Measurements from ENCODE around the gene MARCHF10. TPM values are rescaled to one million over a fixed set of nuclear protein-coding genes. Genes with fewer than 3 reads are reported as not detected.

Gene MARCHF10
- total and polyA plus RNA-seq, 9 donors = 0.06 to 6.5 (median 0.46) TPM; not detected in 3

DNA sequence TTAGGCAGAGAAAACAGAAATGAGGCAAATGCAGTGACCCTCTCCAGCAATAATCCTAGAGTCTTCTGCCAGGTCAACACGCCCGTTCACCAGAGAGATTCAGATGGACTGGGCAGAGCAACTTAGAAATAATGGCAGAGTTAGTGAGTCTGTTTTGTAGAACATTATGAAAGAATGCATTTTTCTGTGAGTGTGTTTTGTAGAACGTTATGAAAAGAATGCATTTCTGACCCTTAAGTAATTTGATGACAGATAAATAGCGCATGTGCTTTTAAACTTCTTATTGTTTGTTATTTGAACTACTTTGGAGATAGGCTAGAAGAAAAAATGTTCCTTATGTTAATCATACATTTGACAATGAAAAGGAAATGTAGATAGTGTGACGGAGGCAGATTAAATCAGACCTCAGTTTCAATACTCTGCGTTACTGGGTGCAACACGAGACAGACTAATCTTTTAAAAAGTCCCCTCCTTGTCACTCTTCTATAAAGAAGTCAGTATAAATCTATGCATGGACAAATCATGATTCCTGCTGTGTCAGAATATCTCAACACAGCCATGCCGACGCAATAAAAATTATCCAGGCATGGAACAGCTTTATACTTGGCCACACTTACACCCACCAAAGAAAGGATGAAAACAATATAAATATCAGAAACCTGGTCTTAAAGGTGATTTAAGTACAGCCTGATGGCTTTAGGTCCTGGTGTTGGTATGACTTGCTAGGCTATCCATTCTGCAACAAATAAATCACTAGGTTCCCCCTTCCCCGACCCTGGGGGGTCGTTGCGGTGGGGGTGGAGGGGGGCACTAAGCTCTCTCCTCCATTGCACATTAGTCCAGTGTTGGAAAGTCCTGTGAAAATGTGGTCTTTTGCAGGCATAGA, 47.8 kb downstream of the MARCHF10 start:
- DNase-seq = no peak
- WGBS, 3 donors = 15 to 18% (median 15%) methylated on average over 12 of the region's 12 CpGs
- H3K36me3 ChIP-seq = no peaks in the 10 kb centered on the region
- no peaks in the 10 kb centered on the region for H3K27me3 ChIP-seq
- no peaks in the 10 kb centered on the region for H3K9me3 ChIP-seq
- H3K4me3 ChIP-seq = no peak overlapping the region
- peaks cover 3% of the 10 kb centered on the region for H3K4me1 ChIP-seq (ENCODE audit: insufficient read depth)
- TF ChIP-seq POLR2A (IDR thresholded peaks at IDR 0.05) (no peak), EP300 (IDR thresholded peaks at IDR 0.05) (no peak)
- TF ChIP-seq, protein P1, sequence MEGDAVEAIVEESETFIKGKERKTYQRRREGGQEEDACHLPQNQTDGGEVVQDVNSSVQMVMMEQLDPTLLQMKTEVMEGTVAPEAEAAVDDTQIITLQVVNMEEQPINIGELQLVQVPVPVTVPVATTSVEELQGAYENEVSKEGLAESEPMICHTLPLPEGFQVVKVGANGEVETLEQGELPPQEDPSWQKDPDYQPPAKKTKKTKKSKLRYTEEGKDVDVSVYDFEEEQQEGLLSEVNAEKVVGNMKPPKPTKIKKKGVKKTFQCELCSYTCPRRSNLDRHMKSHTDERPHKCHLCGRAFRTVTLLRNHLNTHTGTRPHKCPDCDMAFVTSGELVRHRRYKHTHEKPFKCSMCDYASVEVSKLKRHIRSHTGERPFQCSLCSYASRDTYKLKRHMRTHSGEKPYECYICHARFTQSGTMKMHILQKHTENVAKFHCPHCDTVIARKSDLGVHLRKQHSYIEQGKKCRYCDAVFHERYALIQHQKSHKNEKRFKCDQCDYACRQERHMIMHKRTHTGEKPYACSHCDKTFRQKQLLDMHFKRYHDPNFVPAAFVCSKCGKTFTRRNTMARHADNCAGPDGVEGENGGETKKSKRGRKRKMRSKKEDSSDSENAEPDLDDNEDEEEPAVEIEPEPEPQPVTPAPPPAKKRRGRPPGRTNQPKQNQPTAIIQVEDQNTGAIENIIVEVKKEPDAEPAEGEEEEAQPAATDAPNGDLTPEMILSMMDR (IDR thresholded peaks at IDR 0.05) = no peak
- H3K27ac ChIP-seq = no peak overlapping the region
- intact Hi-C loops (cut with DNase I) = no loop called here

DNA sequence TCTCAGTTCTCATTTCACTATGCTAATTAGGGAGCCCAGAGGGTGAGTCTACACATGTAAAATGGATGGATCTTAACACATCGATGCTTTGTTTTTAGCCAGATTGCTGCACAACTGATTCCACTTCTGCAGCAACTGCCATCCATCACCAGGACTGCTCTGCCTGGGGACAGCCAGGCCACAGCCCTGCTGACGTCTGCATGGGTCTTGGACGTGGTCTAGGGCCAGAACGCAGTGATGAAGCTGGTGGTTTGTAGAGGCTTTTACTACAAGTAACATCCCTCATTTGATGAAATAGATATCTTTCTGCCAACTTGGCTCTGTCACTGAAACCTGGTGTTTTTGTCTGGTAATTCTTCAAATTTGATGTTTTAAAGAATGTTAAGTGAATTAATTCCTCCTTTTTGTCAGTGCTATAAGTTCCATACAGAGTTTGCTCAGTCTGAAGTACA, 50.6 kb downstream of the MARCHF10 start:
- intact Hi-C loops (cut with DNase I) = no loop called here
- TF ChIP-seq EP300 (IDR thresholded peaks at IDR 0.05) (no peak), POLR2A (IDR thresholded peaks at IDR 0.05) (no peak)
- TF ChIP-seq, protein P1 (IDR thresholded peaks at IDR 0.05) = no peak
- WGBS, 3 donors = 62 to 80% (median 68%) methylated on average over 4 of the region's 4 CpGs
- Histone ChIP-seq H3K4me1 (ENCODE audit: insufficient read depth) (peaks cover 3% of the 10 kb centered on the region), H3K27me3 (no peaks in the 10 kb centered on the region), H3K36me3 (no peaks in the 10 kb centered on the region), H3K27ac (no peak overlapping the region), H3K9me3 (no peaks in the 10 kb centered on the region), H3K4me3 (no peak overlapping the region)
- no peak for DNase-seq

DNA sequence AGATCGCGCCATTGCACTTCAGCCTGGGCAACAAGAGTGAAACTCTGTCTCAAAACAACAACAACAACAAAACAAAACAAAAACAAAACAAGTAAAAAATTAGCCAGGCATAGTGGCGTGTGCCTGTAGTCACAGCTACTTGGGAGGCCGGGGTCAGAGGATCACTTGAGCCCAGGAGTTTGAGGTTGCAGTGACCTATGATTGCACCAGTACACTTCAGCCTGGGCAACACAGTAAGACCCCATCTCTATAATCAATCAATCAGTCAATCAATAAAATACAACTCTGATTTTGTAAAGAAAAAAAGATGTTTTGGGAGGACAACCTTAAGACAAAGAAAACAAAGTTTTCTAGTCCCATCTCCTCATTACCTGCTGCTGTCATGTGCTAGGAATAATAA, 51.9 kb downstream of the MARCHF10 start:
- TF ChIP-seq, protein P1 (IDR thresholded peaks at IDR 0.05) = no peak
- TF ChIP-seq POLR2A (IDR thresholded peaks at IDR 0.05) (no peak), EP300 (IDR thresholded peaks at IDR 0.05) (no peak)
- Histone ChIP-seq H3K4me1 (ENCODE audit: insufficient read depth) (peaks cover 3% of the 10 kb centered on the region), H3K4me3 (no peak overlapping the region), H3K36me3 (no peaks in the 10 kb centered on the region), H3K27me3 (no peaks in the 10 kb centered on the region), H3K9me3 (no peaks in the 10 kb centered on the region), H3K27ac (no peak overlapping the region)
- 95 to 98% (median 97%) methylated on average over 4 of the region's 4 CpGs for WGBS, 3 donors
- intact Hi-C loops (cut with DNase I) = no loop called here
- no peak for DNase-seq

DNA sequence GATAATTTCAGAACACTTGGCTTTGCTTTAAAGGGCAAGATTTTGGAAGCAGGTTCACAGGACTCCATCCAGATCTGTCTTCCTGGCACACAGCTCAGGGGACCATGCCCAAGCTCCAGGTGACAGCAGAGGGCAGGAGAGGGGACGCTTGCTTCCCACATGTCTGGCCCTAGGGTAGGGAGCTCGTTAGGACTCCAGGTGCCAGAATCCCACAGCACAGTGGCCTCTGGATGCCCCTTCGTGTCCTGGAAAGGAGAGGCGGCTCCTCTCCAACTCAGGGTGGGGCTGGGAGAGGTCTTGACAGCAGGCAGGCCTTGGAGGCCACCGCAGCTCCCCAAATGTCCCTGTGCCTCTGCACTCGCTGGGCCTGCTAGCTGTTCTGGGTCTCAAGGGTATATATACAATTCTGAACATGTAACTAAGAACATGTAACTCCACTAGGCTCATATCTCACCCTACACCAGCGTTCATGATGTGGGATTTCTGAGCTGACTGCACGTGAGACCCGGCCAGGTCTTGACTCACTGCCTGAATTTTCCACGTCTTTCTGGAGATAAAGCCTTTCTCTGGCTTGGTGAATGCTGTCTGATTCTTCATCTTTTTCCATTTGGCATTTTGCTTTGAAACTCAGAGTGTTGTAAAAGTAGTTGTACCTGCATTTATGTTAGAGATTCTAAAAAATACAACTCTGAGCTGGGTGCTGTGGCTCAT, 52.8 kb downstream of the MARCHF10 start:
- H3K9me3 ChIP-seq = no peaks in the 10 kb centered on the region
- H3K4me3 ChIP-seq = no peak overlapping the region
- TF ChIP-seq POLR2A (IDR thresholded peaks at IDR 0.05) = no peak
- no peak for TF ChIP-seq EP300 (IDR thresholded peaks at IDR 0.05)
- TF ChIP-seq, protein P1 (IDR thresholded peaks at IDR 0.05) = no peak
- no peaks in the 10 kb centered on the region for H3K27me3 ChIP-seq
- intact Hi-C loops (cut with DNase I) = no loop called here
- no peak overlapping the region for H3K27ac ChIP-seq
- 43 to 71% (median 62%) methylated on average over 10 of the region's 10 CpGs for WGBS, 3 donors
- no peak for DNase-seq
- peaks cover 3% of the 10 kb centered on the region for H3K4me1 ChIP-seq (ENCODE audit: insufficient read depth)
- no peaks in the 10 kb centered on the region for H3K36me3 ChIP-seq

Measured in ovary (tissue), 9 donors.